OCI-LY7 (cell line): ENCODE measurements around the gene RDH14.

ENCODE experiments used
- EZH2phosphoT487 ChIP-seq: fragments of 200-600 bp; sonication (generic); IDR thresholded peaks from 2 replicates; pipeline ENCODE4 v1.6.1; 2018; ENCODE audit warnings: low read depth, borderline replicate concordance, mild to moderate bottlenecking, mixed run types, antibody characterized with exemption, low read length, moderate library complexity, mixed read lengths
- TF ChIP-seq, protein P1 (sequence below): fragments of 200-600 bp; sonication (generic); conservative IDR thresholded peaks from 2 replicates; pipeline ENCODE4 v1.5.1; 2014; ENCODE audit warnings: mild to moderate bottlenecking, antibody characterized with exemption, low read length, moderate library complexity, mixed read lengths

GRCh38 chr2:18588049-18588448, 27.6 kb upstream of the RDH14 start:
- TF ChIP-seq, protein P1, sequence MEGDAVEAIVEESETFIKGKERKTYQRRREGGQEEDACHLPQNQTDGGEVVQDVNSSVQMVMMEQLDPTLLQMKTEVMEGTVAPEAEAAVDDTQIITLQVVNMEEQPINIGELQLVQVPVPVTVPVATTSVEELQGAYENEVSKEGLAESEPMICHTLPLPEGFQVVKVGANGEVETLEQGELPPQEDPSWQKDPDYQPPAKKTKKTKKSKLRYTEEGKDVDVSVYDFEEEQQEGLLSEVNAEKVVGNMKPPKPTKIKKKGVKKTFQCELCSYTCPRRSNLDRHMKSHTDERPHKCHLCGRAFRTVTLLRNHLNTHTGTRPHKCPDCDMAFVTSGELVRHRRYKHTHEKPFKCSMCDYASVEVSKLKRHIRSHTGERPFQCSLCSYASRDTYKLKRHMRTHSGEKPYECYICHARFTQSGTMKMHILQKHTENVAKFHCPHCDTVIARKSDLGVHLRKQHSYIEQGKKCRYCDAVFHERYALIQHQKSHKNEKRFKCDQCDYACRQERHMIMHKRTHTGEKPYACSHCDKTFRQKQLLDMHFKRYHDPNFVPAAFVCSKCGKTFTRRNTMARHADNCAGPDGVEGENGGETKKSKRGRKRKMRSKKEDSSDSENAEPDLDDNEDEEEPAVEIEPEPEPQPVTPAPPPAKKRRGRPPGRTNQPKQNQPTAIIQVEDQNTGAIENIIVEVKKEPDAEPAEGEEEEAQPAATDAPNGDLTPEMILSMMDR: no peak
- TF ChIP-seq EZH2phosphoT487: no peak
